Measurements from ENCODE around the gene IRF7. TPM values are rescaled to one million over a fixed set of nuclear protein-coding genes. Genes with fewer than 3 reads are reported as not detected.

IRF7 gene
- total RNA-seq, 2 donors from 2014 or later: 33.8 to 45.4 TPM

GRCh38 chr11:616320-617198, 809 bp upstream of the IRF7 start:
- Histone ChIP-seq H3K27me3 (replicated peaks; ENCODE audit: insufficient read depth) (no peaks in the 10 kb centered on the region), H3K4me3 (peak overlapping the region; percentile 98), H3K9me3 (no peaks in the 10 kb centered on the region), H3K27ac (peak overlapping the region; percentile 96 to 97), H3K4me1 (ENCODE audit: control insufficient read depth in 1 of 2, low read depth in 2 of 2) (peaks cover 14 to 22% of the 10 kb centered on the region in 2 donors), H3K36me3 (peaks cover 16% of the 10 kb centered on the region)
- DNase-seq (ENCODE audit: low spot score): no peak
- no peak for ATAC-seq (ENCODE audit: insufficient number of reproducible peaks, low FRiP score, low read depth)
- TF ChIP-seq, protein P1, sequence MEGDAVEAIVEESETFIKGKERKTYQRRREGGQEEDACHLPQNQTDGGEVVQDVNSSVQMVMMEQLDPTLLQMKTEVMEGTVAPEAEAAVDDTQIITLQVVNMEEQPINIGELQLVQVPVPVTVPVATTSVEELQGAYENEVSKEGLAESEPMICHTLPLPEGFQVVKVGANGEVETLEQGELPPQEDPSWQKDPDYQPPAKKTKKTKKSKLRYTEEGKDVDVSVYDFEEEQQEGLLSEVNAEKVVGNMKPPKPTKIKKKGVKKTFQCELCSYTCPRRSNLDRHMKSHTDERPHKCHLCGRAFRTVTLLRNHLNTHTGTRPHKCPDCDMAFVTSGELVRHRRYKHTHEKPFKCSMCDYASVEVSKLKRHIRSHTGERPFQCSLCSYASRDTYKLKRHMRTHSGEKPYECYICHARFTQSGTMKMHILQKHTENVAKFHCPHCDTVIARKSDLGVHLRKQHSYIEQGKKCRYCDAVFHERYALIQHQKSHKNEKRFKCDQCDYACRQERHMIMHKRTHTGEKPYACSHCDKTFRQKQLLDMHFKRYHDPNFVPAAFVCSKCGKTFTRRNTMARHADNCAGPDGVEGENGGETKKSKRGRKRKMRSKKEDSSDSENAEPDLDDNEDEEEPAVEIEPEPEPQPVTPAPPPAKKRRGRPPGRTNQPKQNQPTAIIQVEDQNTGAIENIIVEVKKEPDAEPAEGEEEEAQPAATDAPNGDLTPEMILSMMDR (IDR thresholded peaks at IDR 0.05): no peak

GRCh38 chr11:614623-615503, 887 bp downstream of the IRF7 start:
- ATAC-seq (ENCODE audit: insufficient number of reproducible peaks, low FRiP score, low read depth) (no peak), DNase-seq (ENCODE audit: low spot score) (no peak)
- H3K27ac ChIP-seq: peak overlapping the region; percentile 96 to 97
- peaks cover 14 to 22% of the 10 kb centered on the region in 2 donors for H3K4me1 ChIP-seq (ENCODE audit: control insufficient read depth in 1 of 2, low read depth in 2 of 2)
- H3K27me3 ChIP-seq (replicated peaks; ENCODE audit: insufficient read depth): no peaks in the 10 kb centered on the region
- TF ChIP-seq, protein P1 (IDR thresholded peaks at IDR 0.05): no peak
- H3K9me3 ChIP-seq: no peaks in the 10 kb centered on the region
- peaks cover 33% of the 10 kb centered on the region for H3K36me3 ChIP-seq
- peak overlapping the region; percentile 98 for H3K4me3 ChIP-seq

- H3K4me3 ChIP-seq: peak overlapping the region; percentile 98
- no peak for ATAC-seq (ENCODE audit: insufficient number of reproducible peaks, low FRiP score, low read depth)
These were observed 1.6 kb downstream of the IRF7 start for GRCh38 chr11:614021-614622.

DNA sequence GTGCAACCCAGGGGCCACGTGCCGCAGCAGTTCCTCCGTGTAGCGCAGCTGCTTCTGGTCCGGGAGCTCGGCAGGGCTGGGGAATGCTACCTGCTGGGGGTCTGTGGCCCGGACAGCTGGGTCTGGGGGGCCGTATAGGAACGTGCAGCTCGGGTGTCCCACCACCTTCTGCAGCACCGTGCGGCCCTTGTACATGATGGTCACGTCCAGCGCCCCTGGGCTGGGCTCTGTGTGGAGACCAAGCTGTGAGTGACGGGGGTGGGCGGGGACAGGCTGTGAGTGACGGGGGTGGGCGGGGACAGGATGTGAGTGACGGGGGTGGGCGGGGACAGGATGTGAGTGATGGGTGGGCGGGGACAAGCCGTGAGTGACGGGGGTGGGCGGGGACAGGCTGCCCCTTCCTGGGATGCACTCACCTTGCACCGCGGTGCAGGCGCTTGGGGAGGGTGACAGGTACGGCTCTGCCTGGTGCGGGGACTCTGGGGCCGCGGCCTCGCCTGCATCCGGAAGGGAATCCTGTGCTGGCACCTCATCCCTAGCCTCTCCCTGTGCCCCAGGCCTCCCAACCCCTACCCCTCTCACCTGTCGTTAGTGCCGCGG, 2.3 kb downstream of the IRF7 start:
- H3K4me3 ChIP-seq: no peak overlapping the region
- peak overlapping the region; percentile 96 to 97 for H3K27ac ChIP-seq
- ATAC-seq (ENCODE audit: insufficient number of reproducible peaks, low FRiP score, low read depth) (no peak), DNase-seq (ENCODE audit: low spot score) (peak; percentile 47)
- H3K36me3 ChIP-seq: peaks cover 47% of the 10 kb centered on the region
- peaks cover 14 to 22% of the 10 kb centered on the region in 2 donors for H3K4me1 ChIP-seq (ENCODE audit: control insufficient read depth in 1 of 2, low read depth in 2 of 2)
- TF ChIP-seq, protein P1 (IDR thresholded peaks at IDR 0.05): no peak
- H3K27me3 ChIP-seq (replicated peaks; ENCODE audit: insufficient read depth): no peaks in the 10 kb centered on the region
- H3K9me3 ChIP-seq: no peaks in the 10 kb centered on the region

More at GRCh38 chr11:614021-614622, 1.6 kb downstream of the IRF7 start:
- H3K36me3 ChIP-seq: peaks cover 41% of the 10 kb centered on the region
- no peaks in the 10 kb centered on the region for H3K27me3 ChIP-seq (replicated peaks; ENCODE audit: insufficient read depth)
- peaks cover 14 to 22% of the 10 kb centered on the region in 2 donors for H3K4me1 ChIP-seq (ENCODE audit: control insufficient read depth in 1 of 2, low read depth in 2 of 2)
- TF ChIP-seq, protein P1 (IDR thresholded peaks at IDR 0.05): no peak
- no peaks in the 10 kb centered on the region for H3K9me3 ChIP-seq
- DNase-seq (ENCODE audit: low spot score): no peak
- peak overlapping the region; percentile 96 to 97 for H3K27ac ChIP-seq

All from thoracic aorta (tissue), 2 donors.